GM23338 (cell line): ENCODE measurements around the gene MEF2A. TPM values are rescaled to one million over a fixed set of nuclear protein-coding genes. Genes with fewer than 3 reads are reported as not detected.
A peak's percentile ranks its signal among the peaks of the same experiment; 100 is the strongest.

Source experiments
- ATAC-seq: fragments of 200-7000 bp; cut with Tn5 transposase; 3 replicates; pipeline ENCODE4 v1.9.1; 2020
- DNase-seq: peaks from one replicate; pipeline ENCODE4 v3.0.0-alpha.2; 2015; ENCODE audit warnings: low spot score
- H2AFZ ChIP-seq: fragments of 200-600 bp; sonication (generic); 2 replicates; pipeline ENCODE4 v1.8.0; 2016; ENCODE audit warnings: antibody characterized with exemption, mild to moderate bottlenecking, moderate library complexity
- H3F3A ChIP-seq: fragments of 200-600 bp; sonication (generic); replicated peaks from 2 replicates; pipeline ENCODE4 v1.8.0; 2017; ENCODE audit warnings: antibody characterized with exemption, mixed run types, low read depth
- H3K27ac ChIP-seq: fragments of 200-600 bp; sonication (generic); 2 replicates; pipeline ENCODE4 v1.6.1; 2016; ENCODE audit warnings: low read depth
- H3K27me3 ChIP-seq: fragments of 200-600 bp; sonication (generic); 2 replicates; pipeline ENCODE4 v1.8.0; 2016; ENCODE audit warnings: mild to moderate bottlenecking, mixed run types, moderate library complexity; ENCODE audit not compliant: insufficient read depth
- H3K36me3 ChIP-seq: fragments of 200-600 bp; sonication (generic); 2 replicates; pipeline ENCODE4 v1.8.0; 2016; ENCODE audit warnings: mild to moderate bottlenecking; ENCODE audit not compliant: insufficient read depth
- H3K4me1 ChIP-seq: fragments of 200-600 bp; sonication (generic); 2 replicates; pipeline ENCODE4 v1.8.0; 2016; ENCODE audit warnings: mild to moderate bottlenecking, moderate library complexity; ENCODE audit not compliant: insufficient read depth
- H3K4me2 ChIP-seq: fragments of 200-600 bp; sonication (generic); 2 replicates; pipeline ENCODE4 v1.7.1; 2017; ENCODE audit warnings: mixed run types
- H3K4me3 ChIP-seq: fragments of 200-600 bp; sonication (generic); 2 replicates; pipeline ENCODE4 v1.6.1; 2016; ENCODE audit warnings: mixed run types
- H3K79me2 ChIP-seq: fragments of 200-600 bp; sonication (generic); replicated peaks from 2 replicates; pipeline ENCODE4 v1.8.0; 2017; ENCODE audit warnings: mild to moderate bottlenecking; ENCODE audit not compliant: insufficient read depth
- H3K9me2 ChIP-seq: fragments of 200-600 bp; sonication (generic); 2 replicates; pipeline ENCODE4 v1.8.0; 2017; ENCODE audit not compliant: insufficient read depth
- H4K20me1 ChIP-seq: fragments of 200-600 bp; sonication (generic); replicated peaks from 2 replicates; pipeline ENCODE4 v1.8.0; 2017; ENCODE audit warnings: mild to moderate bottlenecking; ENCODE audit not compliant: insufficient read depth
- H3K27ac Mint-ChIP-seq: 2 replicates; pipeline ENCODE4 v1.8.0; 2020; ENCODE audit warnings: inconsistent platforms, mild to moderate bottlenecking, moderate library complexity, mixed read lengths
- H3K27me3 Mint-ChIP-seq: 3 replicates; pipeline ENCODE4 v1.8.0; 2022; ENCODE audit warnings: low read depth, mild to moderate bottlenecking, moderate library complexity, mixed read lengths, inconsistent platforms; ENCODE audit not compliant: insufficient read depth, poor library complexity
- H3K36me3 Mint-ChIP-seq: 3 replicates; pipeline ENCODE4 v1.8.0; 2021; ENCODE audit warnings: low read depth, mild to moderate bottlenecking, inconsistent platforms, moderate library complexity, mixed read lengths
- H3K4me1 Mint-ChIP-seq: 3 replicates; pipeline ENCODE4 v1.8.0; 2020; ENCODE audit warnings: mild to moderate bottlenecking, inconsistent platforms, mixed read lengths
- H3K4me3 Mint-ChIP-seq: 3 replicates; pipeline ENCODE4 v1.8.0; 2021; ENCODE audit warnings: moderate library complexity, mild to moderate bottlenecking, inconsistent platforms, mixed read lengths
- H3K9me3 Mint-ChIP-seq: 3 replicates; pipeline ENCODE4 v1.8.0; 2020; ENCODE audit warnings: moderate library complexity, mild to moderate bottlenecking, inconsistent platforms, mixed read lengths
- CREB1 ChIP-seq: fragments of 250-450 bp; sonication (Bioruptor Pico); IDR thresholded peaks from 2 replicates; pipeline ENCODE4 v1.5.0; 2020; ENCODE audit warnings: low read depth, mild to moderate bottlenecking, moderate library complexity
- ETS1 ChIP-seq: IDR thresholded peaks from 2 replicates; pipeline ENCODE4 v1.6.1; 2016; ENCODE audit warnings: antibody characterized with exemption
- JUNB ChIP-seq: IDR thresholded peaks from one replicate; pipeline ENCODE4 v1.6.1; 2016; ENCODE audit warnings: antibody characterized with exemption; ENCODE audit not compliant: unreplicated experiment
- NANOG ChIP-seq: IDR thresholded peaks from 2 replicates; pipeline ENCODE4 v1.6.1; 2016; ENCODE audit warnings: antibody characterized with exemption, borderline replicate concordance
- ZNF114 ChIP-seq: fragments of 250-450 bp; sonication (Bioruptor Pico); IDR thresholded peaks from 2 replicates; pipeline ENCODE4 v1.5.0; 2020; ENCODE audit warnings: mild to moderate bottlenecking, moderate library complexity
- ZNF331 ChIP-seq: fragments of 250-450 bp; sonication (Bioruptor Pico); IDR thresholded peaks from 2 replicates; pipeline ENCODE4 v1.5.0; 2020; ENCODE audit warnings: low read depth, mild to moderate bottlenecking, moderate library complexity
- polyA plus RNA-seq: library from polyadenylated mRNA; unstranded; fragments of >200 nt; fragmentation: Nextera tagmentation; extraction: Ambion mirVana; gene quantifications from 2 replicates; pipeline ENCODE4 v1.2.1, GENCODE V29; 2016
- total RNA-seq: library from RNA; depleted of rRNA; stranded (reverse); fragments of >200 nt; shearing (Covaris generic); gene quantifications from 2 replicates; pipeline ENCODE4 v1.2.3, GENCODE V29; 2014
- TF ChIP-seq, protein P1 (sequence below): fragments of 250-450 bp; sonication (Bioruptor Pico); IDR thresholded peaks from 2 replicates; pipeline ENCODE4 v1.5.0; 2020; ENCODE audit warnings: mild to moderate bottlenecking, moderate library complexity

Gene MEF2A
- total and polyA plus RNA-seq, 2 experiments from 2014 or later = 20.3 to 42.3 TPM

- TF ChIP-seq, protein P1, sequence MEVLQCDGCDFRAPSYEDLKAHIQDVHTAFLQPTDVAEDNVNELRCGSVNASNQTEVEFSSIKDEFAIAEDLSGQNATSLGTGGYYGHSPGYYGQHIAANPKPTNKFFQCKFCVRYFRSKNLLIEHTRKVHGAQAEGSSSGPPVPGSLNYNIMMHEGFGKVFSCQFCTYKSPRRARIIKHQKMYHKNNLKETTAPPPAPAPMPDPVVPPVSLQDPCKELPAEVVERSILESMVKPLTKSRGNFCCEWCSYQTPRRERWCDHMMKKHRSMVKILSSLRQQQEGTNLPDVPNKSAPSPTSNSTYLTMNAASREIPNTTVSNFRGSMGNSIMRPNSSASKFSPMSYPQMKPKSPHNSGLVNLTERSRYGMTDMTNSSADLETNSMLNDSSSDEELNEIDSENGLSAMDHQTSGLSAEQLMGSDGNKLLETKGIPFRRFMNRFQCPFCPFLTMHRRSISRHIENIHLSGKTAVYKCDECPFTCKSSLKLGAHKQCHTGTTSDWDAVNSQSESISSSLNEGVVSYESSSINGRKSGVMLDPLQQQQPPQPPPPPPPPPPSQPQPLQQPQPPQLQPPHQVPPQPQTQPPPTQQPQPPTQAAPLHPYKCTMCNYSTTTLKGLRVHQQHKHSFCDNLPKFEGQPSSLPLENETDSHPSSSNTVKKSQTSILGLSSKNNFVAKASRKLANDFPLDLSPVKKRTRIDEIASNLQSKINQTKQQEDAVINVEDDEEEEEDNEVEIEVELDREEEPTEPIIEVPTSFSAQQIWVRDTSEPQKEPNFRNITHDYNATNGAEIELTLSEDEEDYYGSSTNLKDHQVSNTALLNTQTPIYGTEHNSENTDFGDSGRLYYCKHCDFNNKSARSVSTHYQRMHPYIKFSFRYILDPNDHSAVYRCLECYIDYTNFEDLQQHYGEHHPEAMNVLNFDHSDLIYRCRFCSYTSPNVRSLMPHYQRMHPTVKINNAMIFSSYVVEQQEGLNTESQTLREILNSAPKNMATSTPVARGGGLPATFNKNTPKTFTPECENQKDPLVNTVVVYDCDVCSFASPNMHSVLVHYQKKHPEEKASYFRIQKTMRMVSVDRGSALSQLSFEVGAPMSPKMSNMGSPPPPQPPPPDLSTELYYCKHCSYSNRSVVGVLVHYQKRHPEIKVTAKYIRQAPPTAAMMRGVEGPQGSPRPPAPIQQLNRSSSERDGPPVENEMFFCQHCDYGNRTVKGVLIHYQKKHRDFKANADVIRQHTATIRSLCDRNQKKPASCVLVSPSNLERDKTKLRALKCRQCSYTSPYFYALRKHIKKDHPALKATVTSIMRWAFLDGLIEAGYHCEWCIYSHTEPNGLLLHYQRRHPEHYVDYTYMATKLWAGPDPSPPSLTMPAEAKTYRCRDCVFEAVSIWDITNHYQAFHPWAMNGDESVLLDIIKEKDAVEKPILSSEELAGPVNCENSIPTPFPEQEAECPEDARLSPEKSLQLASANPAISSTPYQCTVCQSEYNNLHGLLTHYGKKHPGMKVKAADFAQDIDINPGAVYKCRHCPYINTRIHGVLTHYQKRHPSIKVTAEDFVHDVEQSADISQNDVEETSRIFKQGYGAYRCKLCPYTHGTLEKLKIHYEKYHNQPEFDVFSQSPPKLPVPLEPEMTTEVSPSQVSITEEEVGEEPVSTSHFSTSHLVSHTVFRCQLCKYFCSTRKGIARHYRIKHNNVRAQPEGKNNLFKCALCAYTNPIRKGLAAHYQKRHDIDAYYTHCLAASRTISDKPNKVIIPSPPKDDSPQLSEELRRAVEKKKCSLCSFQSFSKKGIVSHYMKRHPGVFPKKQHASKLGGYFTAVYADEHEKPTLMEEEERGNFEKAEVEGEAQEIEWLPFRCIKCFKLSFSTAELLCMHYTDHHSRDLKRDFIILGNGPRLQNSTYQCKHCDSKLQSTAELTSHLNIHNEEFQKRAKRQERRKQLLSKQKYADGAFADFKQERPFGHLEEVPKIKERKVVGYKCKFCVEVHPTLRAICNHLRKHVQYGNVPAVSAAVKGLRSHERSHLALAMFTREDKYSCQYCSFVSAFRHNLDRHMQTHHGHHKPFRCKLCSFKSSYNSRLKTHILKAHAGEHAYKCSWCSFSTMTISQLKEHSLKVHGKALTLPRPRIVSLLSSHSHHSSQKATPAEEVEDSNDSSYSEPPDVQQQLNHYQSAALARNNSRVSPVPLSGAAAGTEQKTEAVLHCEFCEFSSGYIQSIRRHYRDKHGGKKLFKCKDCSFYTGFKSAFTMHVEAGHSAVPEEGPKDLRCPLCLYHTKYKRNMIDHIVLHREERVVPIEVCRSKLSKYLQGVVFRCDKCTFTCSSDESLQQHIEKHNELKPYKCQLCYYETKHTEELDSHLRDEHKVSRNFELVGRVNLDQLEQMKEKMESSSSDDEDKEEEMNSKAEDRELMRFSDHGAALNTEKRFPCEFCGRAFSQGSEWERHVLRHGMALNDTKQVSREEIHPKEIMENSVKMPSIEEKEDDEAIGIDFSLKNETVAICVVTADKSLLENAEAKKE (CRISPR knock-in tag) = no peak
These were observed 156.6 kb downstream of the MEF2A start (continued) for GRCh38 chr15:99722406-99722805.

DNA sequence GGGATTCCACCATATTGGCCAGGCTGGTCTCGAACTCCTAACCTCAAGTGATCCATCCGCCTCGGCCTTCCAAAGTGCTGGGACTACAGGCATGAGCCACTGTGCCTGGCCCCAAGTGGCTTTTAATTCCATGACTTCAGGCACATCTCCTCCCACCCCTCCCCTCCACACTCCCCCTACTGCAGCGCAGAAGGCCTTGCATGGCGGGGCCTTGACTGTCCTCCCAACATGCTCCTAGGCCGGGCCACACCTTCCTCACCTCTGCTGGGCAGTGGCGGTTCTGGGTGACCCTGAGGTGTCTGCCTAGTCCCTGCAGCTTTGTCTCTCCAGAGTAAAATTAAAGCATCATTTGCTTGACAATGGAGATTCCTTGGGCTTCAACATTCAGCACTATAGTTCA, 160.5 kb downstream of the MEF2A start:
- Histone ChIP-seq H4K20me1 (no peaks in the 10 kb centered on the region; the same call in none of the 2 replicates), H3F3A (no peaks in the 10 kb centered on the region), H3K9me2 (peaks cover 5% of the 10 kb centered on the region), H3K4me1 (peaks cover 16% of the 10 kb centered on the region), H3K27me3 (no peaks in the 10 kb centered on the region), H3K27ac (no peak overlapping the region), H3K4me2 (no peak overlapping the region), H3K4me3 (no peak overlapping the region), H3K79me2 (no peaks in the 10 kb centered on the region; the same call in 1 of the 2 replicates), H2AFZ (no peak overlapping the region), H3K36me3 (0 out of 2 replicates have a peak, but pooled peaks cover 3% of the 10 kb centered on the region)
- Mint-ChIP-seq H3K9me3 (peaks cover 9% of the 10 kb centered on the region; the same call in 2 of the 3 replicates), H3K36me3 (peaks cover 38% of the 10 kb centered on the region), H3K27me3 (no peaks in the 10 kb centered on the region), H3K27ac (no peak overlapping the region), H3K4me1 (peaks cover 24% of the 10 kb centered on the region), H3K4me3 (no peak overlapping the region)
- ATAC-seq (peak; percentile 35), DNase-seq (no peak)
- TF ChIP-seq ETS1 (no peak), JUNB (no peak), ZNF331 (no peak), CREB1 (no peak), NANOG (no peak), ZNF114 (CRISPR knock-in tag) (no peak)
- TF ChIP-seq, protein P1 (CRISPR knock-in tag) = no peak
